GM18867 (cell line): ENCODE measurements around the gene WWC2.

Experiments
- ATAC-seq: cut with Tn5 transposase; IDR thresholded peaks from one replicate; pipeline ENCODE4 v1.9.1; 2021; ENCODE audit warnings: mild to moderate bottlenecking, moderate library complexity; ENCODE audit not compliant: unreplicated experiment

WWC2 gene

DNA sequence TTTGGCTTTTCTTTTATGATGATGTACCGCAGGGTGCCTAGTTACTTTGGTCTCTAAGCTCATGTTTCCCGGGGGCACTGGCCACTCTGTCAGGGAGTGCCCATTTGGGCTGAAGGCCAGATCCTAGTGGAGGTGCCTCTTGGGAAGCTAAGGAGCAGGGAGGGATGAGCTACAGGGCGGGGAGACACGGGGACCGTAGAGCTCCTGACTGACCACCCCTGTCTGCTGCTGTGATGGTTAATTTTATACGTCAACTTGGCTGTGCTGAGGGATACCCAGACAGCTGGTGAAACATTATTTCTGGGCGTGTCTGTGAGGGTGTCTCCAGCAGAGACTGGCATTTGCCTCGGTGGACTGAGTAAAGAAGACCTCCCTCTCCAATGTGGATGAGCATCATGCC lies 248.1 kb downstream of the WWC2 start:
- no peak for ATAC-seq

DNA sequence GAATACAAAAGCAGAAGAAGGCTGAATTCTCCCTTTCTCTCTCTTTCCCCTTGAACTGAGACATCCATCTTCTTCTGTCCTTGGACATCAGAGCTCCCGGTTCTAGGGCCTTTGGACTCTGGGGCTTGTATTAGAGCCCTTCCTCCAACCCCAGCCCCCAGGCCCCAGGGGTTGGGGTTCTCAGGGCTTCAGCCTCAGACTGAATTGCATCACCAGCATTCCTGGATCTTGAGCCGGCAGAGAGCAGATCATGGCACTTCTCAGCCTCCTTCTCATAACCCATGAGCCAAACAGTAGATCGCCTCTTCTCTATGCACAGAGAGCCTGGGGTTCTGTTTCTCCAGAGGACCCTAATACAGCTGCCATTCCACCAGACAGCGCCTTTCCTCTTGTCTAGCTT lies 248.5 kb downstream of the WWC2 start:
- ATAC-seq: no peak

DNA sequence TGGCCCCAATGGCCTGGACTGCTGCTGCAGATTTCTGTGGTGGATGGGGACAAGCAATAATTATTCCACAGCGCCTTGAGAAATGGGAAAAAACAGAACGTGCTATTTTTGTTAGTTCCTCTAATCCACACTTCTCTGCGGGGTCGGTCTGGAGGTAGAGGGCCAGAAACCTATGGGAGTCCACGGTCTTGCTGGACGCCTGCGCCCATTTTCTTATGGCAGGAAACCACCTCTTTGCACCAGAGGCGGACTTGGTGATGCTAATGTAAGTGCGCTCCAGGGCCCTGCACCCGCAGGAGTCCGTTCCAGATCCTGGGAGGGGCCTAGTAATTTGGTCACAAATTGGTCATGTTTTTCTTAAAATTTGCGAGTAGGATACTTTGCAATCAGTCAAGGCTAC lies 249.1 kb downstream of the WWC2 start:
- no peak for ATAC-seq

DNA sequence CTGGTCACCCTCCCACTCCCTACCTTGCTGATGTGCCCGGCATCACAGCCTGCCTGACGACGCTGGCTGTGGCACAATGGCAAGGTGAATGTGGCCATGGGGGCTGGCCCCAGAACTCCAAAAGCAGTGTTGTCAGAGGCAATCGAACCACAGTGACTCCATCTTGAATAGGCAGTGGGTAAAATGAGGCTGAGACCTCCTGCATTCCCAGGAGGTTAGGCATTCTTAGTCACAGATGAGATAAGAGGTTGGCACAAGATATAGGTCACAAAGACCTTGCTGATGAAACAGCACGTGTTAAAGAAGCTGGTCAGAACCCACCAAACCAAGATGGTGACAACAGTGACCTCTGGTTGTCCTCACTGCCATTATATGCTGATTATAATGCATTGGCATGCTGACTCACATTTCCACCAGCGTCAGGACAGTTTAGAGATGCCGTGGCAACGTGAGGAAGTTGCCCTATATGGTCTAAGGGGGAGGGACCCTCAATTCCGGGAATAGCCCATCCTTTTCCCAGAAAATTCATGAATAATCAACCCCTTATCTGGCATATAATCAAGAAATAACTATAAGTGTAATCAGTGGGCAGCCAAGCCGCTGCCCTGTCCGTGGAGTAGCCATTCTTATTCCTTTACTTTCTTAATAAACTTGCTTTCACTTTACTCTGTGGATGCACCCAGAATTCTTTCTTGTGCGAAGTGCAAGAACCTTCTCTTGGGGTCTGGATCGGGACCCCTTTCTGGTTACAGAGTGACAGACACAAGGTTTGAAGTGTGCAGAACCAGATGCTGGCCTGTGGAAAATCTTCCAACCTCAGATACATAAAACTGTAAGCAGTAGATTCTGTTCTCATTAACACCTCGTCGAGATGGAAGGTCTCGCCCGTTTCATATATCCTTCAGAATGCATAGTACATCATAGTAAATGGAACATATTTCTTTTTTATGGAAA lies 249.9 kb downstream of the WWC2 start:
- ATAC-seq: no peak

DNA sequence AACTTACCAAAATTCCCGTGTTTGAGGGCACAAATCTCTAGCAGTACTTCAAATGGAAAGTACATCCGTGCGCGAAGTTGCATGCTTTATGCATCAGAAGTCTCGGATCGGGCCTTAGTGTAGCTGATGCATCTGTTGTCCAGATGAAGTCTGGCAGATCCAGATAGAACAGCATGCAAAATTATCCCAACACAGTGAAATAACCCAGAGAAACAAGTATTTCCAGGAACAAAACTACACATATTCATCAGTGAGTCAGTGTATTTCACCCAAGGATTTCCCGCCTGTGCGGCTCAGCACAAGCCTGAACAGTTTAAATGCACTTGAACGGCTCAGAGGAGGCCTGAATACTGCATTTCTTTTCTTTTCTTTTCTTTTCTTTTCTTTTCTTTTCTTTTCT lies 250.6 kb downstream of the WWC2 start:
- ATAC-seq: no peak

DNA sequence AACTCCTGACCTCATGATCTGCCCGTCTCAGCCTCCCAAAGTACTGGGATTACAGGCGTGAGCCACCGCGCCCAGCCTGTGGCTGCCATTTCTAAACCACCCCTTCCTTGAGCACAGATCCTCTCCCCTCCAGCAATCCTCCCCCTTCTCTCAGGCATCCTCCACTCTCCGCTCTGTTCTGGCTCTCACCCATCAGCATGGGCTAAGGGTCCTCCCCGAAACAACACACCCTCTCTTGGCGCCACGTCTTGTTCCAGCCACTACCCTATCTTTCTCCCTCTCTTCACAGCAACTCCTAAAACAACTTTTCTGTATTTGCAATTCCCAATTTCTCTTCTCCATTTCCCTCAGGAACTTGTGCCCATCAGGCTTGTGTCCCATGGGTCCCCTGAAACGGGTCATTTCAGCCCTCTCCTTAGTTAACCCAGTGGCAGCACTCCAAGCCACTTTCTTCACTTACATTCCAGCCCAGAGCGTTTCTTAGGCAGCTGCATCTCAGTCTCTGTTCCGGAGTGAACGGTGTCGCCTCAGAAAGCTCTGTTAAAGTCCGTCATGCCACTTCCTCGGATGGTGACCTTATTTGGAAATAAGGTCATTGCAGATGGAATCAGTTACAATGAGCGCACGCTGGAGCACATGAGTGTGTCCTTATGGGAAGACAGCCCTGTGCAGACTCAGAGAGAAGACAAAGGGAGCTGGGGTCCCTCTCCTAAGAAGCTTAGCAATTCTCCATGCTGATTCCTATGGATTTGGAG lies 251.4 kb downstream of the WWC2 start:
- no peak for ATAC-seq

DNA sequence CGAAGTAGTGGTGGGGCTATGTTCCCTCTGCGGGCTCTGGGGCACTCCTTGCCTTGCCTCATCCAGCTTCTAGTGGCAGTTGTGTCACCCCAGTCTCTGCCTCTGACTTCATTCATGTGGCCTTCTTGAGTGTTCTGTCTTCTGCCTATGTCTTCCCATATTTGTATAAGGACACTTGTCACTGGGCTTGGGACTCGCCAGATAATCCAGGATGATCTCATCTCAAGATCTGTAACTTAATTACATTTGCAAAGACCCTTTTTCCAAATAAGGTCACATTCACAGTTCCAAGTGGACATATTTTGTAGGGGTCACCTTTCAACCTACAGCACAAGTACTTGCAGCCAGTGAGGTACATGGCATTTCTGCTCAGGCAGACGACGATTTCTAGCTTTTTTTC lies 253.5 kb downstream of the WWC2 start:
- no peak for ATAC-seq

DNA sequence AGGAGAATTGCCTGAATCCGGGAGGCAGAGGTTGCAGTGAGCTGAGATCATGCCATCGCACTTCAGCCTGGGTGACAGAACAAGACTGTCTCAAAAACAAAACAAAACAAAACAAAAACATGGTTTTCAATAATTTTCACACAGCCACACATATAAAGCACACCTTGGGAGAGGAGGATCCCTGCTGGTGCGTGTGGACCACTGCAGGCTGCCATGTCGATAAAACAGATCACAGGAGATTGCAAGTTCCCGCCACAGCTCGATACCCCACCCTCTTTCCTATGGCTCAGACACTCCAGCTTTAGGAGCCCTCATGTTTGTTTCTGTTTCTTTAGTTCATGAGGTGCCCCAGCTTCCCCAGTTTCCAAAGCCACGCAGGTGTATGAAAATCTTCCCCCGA lies 254.5 kb downstream of the WWC2 start:
- ATAC-seq: no peak

DNA sequence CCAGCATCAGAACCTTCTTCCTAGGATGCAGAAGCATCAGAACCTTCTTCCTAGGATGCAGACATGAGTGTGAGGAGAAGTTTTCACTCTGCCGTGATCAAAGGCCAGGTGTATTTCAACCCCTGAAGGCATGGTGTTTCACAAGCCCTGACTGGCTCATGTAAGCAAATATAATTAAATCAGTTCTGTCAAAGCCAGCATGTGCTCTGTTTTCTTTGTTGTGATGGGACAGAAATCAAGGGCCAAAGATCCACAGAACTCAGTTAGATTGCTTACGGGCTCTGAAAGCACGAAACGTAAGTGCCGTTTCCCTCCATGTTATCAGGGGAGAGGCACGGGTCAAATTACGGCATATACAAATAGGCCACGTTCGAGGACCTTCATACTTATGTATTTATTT lies 255.2 kb downstream of the WWC2 start:
- ATAC-seq: no peak

DNA sequence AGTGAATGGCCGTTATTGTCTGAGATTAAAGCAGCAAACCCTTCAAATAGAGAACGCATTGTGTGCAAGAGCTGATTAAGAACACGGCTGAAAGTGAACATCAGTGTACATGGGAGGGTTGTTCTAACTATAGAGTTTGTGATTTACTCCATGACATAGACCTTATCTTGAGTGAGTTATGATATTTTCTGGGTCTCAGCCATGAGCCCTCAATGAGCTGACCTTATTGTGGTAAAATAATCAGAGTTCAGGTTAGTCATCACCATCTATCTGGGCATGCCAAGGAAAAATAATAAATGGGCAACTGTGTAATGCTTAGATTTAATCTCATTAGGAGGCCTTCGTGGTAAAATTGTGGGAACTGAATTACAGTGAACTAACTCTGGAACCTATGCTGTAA lies 256.3 kb downstream of the WWC2 start:
- no peak for ATAC-seq

DNA sequence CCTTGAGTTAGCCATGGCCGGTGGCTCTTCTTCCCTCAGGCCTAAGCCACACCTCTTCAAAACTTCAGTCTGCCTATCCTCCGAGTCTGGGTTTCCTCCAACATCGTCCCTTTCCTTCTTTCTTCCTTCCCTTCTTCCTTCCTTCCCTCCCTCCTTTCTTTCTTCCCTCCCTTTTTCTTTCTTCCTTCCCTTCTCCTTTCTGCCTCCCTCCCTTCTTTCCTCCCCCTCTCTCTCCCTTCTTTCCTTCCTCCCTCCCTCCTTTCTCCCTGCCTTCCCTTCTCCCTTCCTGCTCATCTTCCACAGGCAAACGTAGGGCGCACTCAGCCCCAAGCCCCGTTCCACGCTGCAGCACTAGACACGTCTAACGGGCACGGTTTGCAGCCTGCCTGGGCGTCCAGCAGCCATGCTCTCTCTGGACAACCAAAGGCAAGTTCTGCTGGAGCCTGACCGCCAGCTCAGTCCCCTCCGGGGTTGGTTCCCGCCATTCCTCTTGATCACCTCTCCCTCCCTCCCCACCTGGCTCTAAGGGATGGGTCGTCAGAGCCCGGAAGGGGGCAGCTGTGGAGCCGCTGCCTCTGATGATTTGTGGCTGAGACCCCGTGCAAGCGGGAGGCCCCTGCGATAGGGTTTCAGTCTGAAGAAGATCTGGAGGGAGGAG lies 257.2 kb downstream of the WWC2 start:
- no peak for ATAC-seq

DNA sequence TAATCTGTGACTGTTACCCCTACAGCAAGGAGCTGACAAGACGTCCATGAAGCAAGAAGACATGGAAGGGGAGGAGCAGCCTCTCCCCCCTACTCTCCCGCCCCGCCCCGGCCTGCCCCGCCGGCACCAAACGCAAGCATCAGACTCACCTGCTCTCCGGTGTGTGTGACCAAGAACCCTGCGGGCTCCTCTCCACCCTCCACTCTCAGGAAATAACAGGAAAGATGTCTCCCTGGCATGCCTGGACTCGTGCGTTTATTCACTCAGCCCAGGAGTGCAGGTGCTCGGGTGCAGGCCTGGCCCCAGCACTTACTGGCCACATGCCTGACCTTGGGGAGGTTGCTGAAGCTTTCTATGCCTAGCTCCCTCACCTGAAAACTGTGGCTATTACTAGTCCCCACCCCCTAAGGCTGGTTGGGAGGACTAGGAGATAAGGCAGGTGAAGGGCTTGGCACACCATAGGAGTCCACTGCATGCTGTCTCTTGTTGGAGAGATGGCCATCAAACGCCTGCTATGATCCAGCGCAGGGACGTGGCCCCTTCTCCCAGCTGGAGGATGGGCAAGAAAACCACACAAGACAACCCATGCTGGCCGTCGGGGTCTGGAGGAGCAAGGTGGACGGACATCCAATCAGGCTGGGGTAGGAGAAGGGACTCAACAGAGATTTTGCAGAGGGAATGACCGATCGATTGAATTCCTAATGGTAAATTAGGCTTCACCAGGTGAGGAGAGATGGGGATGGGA lies 258.0 kb downstream of the WWC2 start:
- no peak for ATAC-seq

DNA sequence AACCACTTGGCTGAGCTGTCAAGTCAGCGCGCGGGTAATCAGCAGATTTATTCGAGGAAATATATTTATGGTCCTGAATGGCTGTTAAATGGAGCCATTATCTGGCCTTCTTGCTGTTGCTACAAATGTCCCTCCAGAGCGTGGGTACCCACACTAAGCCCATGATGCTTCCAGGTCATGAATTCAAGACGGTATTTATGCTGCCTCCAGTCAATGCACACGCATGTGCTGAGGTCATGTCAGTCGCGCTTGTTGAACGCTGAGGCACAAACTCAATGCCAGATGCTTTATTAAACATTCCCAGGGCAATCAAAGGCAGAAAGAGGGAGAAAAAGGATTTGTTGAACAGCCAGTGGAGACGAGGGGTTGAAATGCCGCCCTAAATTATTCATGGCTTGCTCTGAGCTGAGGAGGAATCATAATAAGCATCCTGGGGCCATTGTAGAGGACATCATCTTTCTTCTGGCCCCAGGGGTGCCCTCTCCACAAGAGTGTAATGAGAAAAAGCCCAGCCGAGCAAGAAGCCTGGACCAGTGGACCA lies 259.2 kb downstream of the WWC2 start:
- ATAC-seq: no peak

DNA sequence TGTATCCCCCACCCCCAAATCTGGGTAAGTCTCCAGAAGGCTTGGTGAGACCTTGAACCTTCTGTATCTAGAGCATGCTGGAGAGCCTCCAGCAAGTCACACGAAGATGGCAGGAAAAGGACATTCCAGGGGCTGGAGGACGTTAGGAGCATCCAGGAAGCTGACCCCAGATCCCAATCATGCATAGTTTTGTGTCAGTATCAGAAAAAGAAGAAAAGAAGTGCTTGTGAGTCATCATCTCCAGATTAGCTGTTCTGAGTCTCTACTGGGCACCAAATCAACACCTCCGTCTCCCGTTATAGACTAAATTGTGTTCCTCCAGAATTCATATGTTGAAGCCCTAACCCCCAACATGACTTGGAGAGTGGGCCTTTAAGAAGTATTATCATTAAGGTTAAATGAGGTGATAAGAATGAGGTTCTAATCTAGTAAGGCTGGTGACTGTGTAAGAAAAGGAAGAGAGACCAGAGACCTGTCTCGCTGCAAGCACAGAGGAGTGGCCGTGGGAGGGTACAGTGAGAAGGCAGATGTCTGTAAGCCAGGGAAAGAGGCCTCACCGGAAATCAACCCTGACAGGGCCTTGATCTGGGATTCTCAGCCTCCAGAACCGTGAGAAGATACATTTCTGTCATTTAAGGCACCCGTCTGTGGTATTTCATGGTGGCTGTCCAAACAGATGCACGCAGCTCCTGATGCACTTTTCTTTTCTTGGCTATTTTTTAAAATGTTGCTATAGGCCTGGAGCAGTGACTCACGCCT lies 261.3 kb downstream of the WWC2 start:
- ATAC-seq: no peak

DNA sequence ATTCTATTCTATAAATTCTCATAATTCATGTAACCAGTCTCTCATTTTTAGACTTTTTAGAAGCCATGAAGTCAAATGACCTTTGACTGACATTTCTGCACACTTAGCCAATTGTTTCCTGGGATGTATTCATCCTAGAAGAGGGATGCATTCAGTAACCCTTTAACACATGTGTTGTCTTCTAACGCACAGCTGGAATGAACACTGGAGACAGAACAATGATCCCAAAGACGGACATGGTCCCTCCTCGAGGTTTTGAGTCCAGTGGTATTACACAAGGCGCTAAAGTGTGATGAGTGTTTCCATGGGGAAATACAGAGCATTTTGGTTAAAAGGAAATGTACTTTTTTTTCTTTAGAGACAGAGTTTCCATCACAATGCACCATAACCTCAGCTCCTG lies 263.0 kb downstream of the WWC2 start:
- ATAC-seq: no peak

DNA sequence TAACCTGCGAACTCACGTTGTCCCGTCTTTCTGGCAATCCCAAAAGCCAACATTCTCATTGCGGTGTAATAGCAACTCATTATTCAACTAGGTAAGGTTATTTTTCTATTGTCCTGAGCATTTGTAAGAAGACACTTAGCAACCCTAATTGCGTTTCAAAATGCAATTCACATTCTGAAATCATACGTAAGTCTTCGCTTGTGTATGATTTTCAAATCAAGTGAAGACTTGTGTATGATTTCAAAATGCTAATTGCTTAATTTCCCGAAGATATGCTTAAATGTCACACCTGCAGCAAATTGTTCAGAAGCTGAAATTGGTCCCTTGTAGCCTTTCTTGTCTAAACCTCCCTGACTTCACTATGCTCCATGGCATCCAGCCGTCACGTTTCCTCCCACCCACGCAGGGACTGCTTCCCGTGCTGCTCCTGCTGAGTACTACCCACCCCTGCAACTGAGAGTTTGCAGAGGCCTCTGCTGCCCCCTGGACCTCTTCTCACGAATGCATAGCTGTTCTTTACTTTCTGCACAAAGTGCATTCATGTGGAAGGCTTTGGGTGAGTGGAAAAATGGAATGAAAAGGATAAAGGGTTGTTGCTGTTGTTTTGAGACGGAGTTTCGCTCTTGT lies 264.0 kb downstream of the WWC2 start:
- no peak for ATAC-seq

DNA sequence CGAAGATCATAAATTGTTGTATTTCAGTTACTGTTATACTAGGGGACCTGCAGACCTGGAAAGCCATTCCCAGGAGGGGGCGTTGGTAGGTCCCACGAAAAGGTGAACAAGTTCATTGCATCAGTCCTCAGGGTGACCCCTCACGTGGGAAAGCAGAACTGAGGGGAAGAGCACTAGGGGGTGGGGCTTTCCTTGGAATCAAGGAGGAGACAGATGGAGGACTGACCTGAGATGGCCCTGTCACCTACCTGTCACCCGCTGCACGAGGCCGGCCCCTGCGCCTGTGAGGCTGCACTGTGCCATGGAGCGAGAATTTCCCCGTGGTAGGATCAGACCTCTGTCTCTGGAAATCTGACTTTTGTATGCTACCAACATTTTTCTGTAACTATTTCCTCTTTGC lies 265.0 kb downstream of the WWC2 start:
- no peak for ATAC-seq

DNA sequence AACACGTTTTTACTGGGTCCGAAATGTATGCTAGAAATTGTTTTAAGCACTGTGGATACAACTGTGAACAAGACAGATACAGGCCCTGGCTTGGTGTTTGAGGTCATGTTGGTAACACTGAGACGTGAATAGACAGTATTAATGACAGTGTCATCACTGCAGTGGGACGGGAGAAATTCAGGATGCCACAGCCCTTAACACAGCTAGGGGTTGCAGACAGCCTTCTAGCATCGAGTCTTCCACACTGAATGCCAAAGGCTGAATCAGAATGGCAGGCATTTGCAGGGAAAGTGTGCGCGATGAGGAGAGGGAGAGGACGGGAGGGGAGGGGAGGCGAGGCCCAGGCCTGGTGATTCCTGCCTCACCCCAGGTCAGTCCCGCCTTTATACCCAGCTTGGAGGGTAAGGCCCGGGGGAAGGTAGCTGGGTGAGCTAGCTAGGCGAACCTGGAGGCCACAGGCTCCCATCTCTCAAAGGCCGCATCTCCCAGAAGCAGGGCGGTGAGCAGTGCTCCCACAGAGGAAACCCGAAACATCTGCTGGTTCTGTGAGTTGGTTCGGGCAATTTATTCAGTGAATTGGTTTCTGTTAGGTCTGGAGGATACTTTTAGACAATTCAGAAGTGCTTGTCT lies 267.3 kb downstream of the WWC2 start:
- no peak for ATAC-seq

DNA sequence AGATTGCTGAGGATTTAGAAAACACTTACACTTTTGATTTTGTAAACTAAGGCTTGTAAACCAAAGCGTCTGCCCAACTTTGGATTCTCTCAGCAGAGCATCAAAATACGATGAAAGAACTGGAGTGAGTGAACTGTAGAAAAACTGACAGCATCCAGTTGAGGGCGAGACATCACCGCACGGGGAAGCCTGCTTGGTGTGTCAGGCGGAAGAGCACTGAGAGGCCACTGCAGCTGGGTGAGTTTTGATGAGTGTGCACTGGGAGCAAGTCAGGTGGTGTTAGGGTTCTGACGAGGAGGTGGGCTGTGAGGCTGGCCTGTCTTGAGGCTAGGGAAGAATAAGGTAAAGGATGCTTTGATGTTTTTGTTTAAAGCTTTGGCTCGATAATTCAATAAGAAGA lies 270.0 kb downstream of the WWC2 start:
- no peak for ATAC-seq
